M059J (cell line): Measurements from ENCODE around the gene RASGEF1C. TPM values are rescaled to one million over a fixed set of nuclear protein-coding genes. Genes with fewer than 3 reads are reported as not detected.

ENCODE experiments used
- DNase-seq: peaks from one replicate; pipeline ENCODE4 v3.0.0-alpha.2; 2012; ENCODE audit warnings: low read depth
- total RNA-seq: library from RNA; depleted of rRNA; stranded (reverse); fragments of >200 nt; shearing (Covaris generic); gene quantifications from 2 replicates; pipeline ENCODE4 v1.2.3, GENCODE V29; 2014; rRNA removed

Gene RASGEF1C
- total RNA-seq, 1 experiment from 2014 or later = not detected

GRCh38 chr5:180059326-180059725 lies 149.7 kb downstream of the RASGEF1C start:
- DNase-seq = no peak

- DNase-seq = no peak
Observed at GRCh38 chr5:180056153-180056552, 152.9 kb downstream of the RASGEF1C start.

- no peak for DNase-seq
Observed at GRCh38 chr5:180054226-180054625, 154.8 kb downstream of the RASGEF1C start.

- no peak for DNase-seq
Observed at GRCh38 chr5:180053061-180053602, 155.9 kb downstream of the RASGEF1C start.

GRCh38 chr5:180052211-180052818 lies 156.7 kb downstream of the RASGEF1C start:
- DNase-seq = no peak

Other genes starting within 250 kb of the RASGEF1C start
- gene RNF130, start 137.5 kb downstream of the RASGEF1C start, total RNA-seq = 45.5 and 50.6 TPM in 2 replicates
- 26.7 and 37.8 TPM in 2 replicates for gene MAPK9, start 82.9 kb upstream of the RASGEF1C start, total RNA-seq
- 1.9 and 6.2 TPM in 2 replicates for gene GFPT2, start 144.1 kb upstream of the RASGEF1C start, total RNA-seq